PC-9 (cell line): ENCODE data around the gene FOXJ1. TPM values are rescaled to one million over a fixed set of nuclear protein-coding genes. Genes with fewer than 3 reads are reported as not detected.

Experiments
- BruUV-seq: library from RNA; stranded (reverse); fragments of 400-500 nt; replicated peaks from 2 replicates; lab custom pipeline; 2021; lab: Mats Ljungman, UMichigan
- CTCF ChIA-PET: fragments of 300-600 bp; sonication (Branson Sonifier 250); formaldehyde crosslinking; loops from one replicate; lab custom pipeline; 2022; ENCODE audit warnings: antibody characterized with exemption; lab: Charles Lee
- POLR2A ChIA-PET: fragments of 300-600 bp; sonication (Branson Sonifier 250); formaldehyde crosslinking; loops from one replicate; lab custom pipeline; 2022; ENCODE audit warnings: antibody characterized with exemption; ENCODE audit not compliant: unreplicated experiment; lab: Charles Lee
- DNase-seq, 2 experiments: peaks; one replicate each; pipeline versions ENCODE4 v3.0.0 to v3.0.0-alpha.2; 2015 to 2022; ENCODE audit warnings: mixed read lengths in 1 of 2
- H2AFZ ChIP-seq: fragments of 200-600 bp; sonication (generic); 2 replicates; pipeline ENCODE4 v1.8.1; 2017; ENCODE audit warnings: antibody characterized with exemption
- H3F3A ChIP-seq: fragments of 200-600 bp; sonication (generic); 2 replicates; pipeline ENCODE4 v1.8.1; 2017; ENCODE audit warnings: antibody characterized with exemption, mild to moderate bottlenecking, low read depth; ENCODE audit not compliant: insufficient read depth
- H3K27ac ChIP-seq: fragments of 200-600 bp; sonication (generic); 2 replicates; pipeline ENCODE4 v1.6.1; 2016; ENCODE audit warnings: mixed run types
- H3K27me3 ChIP-seq: fragments of 200-600 bp; sonication (generic); 2 replicates; pipeline ENCODE4 v1.6.1; 2016; ENCODE audit warnings: low read depth, mixed run types; ENCODE audit not compliant: insufficient read depth
- H3K36me3 ChIP-seq: fragments of 200-600 bp; sonication (generic); 2 replicates; pipeline ENCODE4 v1.6.1; 2016; ENCODE audit warnings: low read depth, mixed run types
- H3K4me1 ChIP-seq: fragments of 200-600 bp; sonication (generic); replicated peaks from 2 replicates; pipeline ENCODE4 v1.6.1; 2016; ENCODE audit warnings: mixed run types; ENCODE audit not compliant: insufficient read depth
- H3K4me2 ChIP-seq: fragments of 200-600 bp; sonication (generic); 2 replicates; pipeline ENCODE4 v1.6.1; 2017; ENCODE audit warnings: mixed run types
- H3K4me3 ChIP-seq: fragments of 200-600 bp; sonication (generic); 2 replicates; pipeline ENCODE4 v1.6.1; 2016; ENCODE audit warnings: mixed run types
- H3K79me2 ChIP-seq: fragments of 200-600 bp; sonication (generic); 2 replicates; pipeline ENCODE4 v1.6.1; 2017; ENCODE audit warnings: low read depth, mixed run types
- H3K9me2 ChIP-seq: fragments of 200-600 bp; sonication (generic); 2 replicates; pipeline ENCODE4 v1.8.1; 2017; ENCODE audit warnings: mild to moderate bottlenecking; ENCODE audit not compliant: insufficient read depth
- H3K9me3 ChIP-seq: fragments of 200-600 bp; sonication (generic); 2 replicates; pipeline ENCODE4 v1.8.1; 2016; ENCODE audit warnings: low read depth; ENCODE audit not compliant: insufficient read depth
- H4K20me1 ChIP-seq: fragments of 200-600 bp; sonication (generic); 2 replicates; pipeline ENCODE4 v1.8.1; 2017; ENCODE audit not compliant: insufficient read depth
- EZH2 ChIP-seq: fragments of 200-600 bp; sonication (generic); IDR thresholded peaks from 2 replicates; pipeline ENCODE4 v1.8.0; 2017; ENCODE audit warnings: antibody characterized with exemption, low read depth
- intact Hi-C: fragments of 100-400 bp; cut with micrococcal nuclease; formaldehyde crosslinking; loops from one replicate; pipeline ENCODE4 v1.10.0; 2022; ENCODE audit not compliant: unreplicated experiment
- total RNA-seq: library from RNA; stranded (reverse); gene quantifications from 2 replicates; pipeline ENCODE4 v1.2.3, GENCODE V29; 2021
- TF ChIP-seq, protein P1 (sequence below): fragments of 200-600 bp; sonication (generic); conservative IDR thresholded peaks from 2 replicates; pipeline ENCODE4 v1.6.1; 2017; ENCODE audit warnings: mixed run types, antibody characterized with exemption, mild to moderate bottlenecking, moderate library complexity

FOXJ1 gene
- total RNA-seq, 1 experiment from 2014 or later: 23.7 TPM

DNA sequence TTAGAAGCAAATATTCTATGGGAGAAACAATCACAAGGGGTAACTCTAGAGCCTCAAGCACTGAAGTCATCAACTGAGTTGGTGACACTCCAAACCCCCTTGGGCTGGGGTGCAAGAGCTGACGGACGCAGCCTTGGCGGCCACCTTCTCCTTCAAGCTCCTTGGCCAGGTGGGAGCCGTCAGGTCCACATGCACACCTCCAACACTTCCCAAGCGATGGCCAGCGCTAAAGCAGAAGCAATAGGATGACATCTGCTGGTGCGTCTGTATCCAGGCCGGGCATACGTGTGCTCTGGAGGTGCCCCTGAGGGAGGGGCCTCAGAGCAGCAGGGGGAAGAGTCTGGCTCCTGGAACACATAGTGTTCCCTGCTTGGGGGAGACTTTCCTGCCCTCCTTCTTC, 12.2 kb upstream of the FOXJ1 start:
- H3K36me3 ChIP-seq: no peaks in the 10 kb centered on the region
- H3K9me2 ChIP-seq: no peaks in the 10 kb centered on the region
- no peaks in the 10 kb centered on the region for H3F3A ChIP-seq
- H3K4me1 ChIP-seq: no peaks in the 10 kb centered on the region
- no peak overlapping the region for H3K27ac ChIP-seq
- no TSS peak for BruUV-seq
- DNase-seq: no peak
- no peaks in the 10 kb centered on the region for H3K27me3 ChIP-seq
- TF ChIP-seq, protein P1, sequence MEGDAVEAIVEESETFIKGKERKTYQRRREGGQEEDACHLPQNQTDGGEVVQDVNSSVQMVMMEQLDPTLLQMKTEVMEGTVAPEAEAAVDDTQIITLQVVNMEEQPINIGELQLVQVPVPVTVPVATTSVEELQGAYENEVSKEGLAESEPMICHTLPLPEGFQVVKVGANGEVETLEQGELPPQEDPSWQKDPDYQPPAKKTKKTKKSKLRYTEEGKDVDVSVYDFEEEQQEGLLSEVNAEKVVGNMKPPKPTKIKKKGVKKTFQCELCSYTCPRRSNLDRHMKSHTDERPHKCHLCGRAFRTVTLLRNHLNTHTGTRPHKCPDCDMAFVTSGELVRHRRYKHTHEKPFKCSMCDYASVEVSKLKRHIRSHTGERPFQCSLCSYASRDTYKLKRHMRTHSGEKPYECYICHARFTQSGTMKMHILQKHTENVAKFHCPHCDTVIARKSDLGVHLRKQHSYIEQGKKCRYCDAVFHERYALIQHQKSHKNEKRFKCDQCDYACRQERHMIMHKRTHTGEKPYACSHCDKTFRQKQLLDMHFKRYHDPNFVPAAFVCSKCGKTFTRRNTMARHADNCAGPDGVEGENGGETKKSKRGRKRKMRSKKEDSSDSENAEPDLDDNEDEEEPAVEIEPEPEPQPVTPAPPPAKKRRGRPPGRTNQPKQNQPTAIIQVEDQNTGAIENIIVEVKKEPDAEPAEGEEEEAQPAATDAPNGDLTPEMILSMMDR: no peak
- TF ChIP-seq EZH2: no peak
- ChIA-PET POLR2A (no interaction called here), CTCF (no interaction called here)
- no peaks in the 10 kb centered on the region for H3K79me2 ChIP-seq
- H2AFZ ChIP-seq: no peak overlapping the region
- intact Hi-C loops: no loop called here
- H3K9me3 ChIP-seq: no peaks in the 10 kb centered on the region
- H3K4me2 ChIP-seq: no peak overlapping the region
- H4K20me1 ChIP-seq: no peaks in the 10 kb centered on the region
- no peak overlapping the region for H3K4me3 ChIP-seq

DNA sequence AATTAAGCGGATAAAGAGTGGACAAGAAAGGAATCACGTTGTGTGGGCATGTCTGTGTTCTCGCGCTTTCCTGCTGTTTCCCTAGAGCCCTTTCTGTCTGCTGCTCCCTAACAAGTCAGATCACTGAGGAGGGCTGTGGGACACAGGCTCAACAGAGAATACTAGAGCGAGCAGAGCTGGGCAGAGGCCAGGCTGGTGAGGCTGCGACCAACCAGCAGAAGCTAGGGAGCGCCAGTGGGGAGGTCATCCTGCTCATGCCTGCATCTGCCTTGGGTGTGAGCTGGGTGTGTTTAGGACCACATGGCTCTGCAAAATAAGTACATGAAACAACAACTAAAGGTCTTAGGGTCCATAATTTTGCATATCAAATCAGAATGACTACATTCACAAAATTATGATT, 11.5 kb upstream of the FOXJ1 start:
- ChIA-PET CTCF (no interaction called here), POLR2A (no interaction called here)
- intact Hi-C loops: no loop called here
- Histone ChIP-seq H3K4me3 (no peak overlapping the region), H3K36me3 (no peaks in the 10 kb centered on the region), H3F3A (no peaks in the 10 kb centered on the region), H3K4me1 (no peaks in the 10 kb centered on the region), H3K27me3 (no peaks in the 10 kb centered on the region), H4K20me1 (no peaks in the 10 kb centered on the region), H3K79me2 (no peaks in the 10 kb centered on the region), H3K27ac (no peak overlapping the region), H2AFZ (no peak overlapping the region), H3K4me2 (no peak overlapping the region), H3K9me3 (no peaks in the 10 kb centered on the region), H3K9me2 (no peaks in the 10 kb centered on the region)
- DNase-seq: no peak
- TF ChIP-seq, protein P1: no peak
- no peak for TF ChIP-seq EZH2
- BruUV-seq: no TSS peak

DNA sequence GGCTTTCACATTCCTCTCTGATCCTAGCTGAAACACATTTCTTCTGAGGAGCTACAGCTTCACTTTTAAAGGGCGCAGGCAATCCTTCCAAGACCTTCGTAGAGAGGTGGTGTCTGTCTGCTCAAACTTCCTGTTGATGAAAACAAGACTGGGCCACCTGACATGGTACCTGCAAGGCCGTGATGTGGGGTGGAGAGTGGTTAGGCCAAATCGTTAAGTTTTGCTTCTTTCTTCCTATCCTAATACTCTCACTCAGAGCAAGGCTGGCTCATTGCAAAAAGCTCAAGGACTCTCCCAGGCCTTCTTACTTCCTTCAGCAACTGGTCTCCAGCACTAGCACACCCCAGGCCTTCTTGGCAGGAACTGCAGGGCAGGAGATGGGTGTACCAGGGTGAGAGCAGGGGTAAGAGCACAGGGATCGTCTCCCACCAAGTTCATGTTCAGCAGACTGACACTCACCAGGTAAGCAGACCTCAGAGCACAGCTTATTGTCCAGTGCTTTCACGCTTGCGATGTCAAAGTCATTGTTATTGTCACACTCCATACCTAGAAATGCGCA, 10.9 kb upstream of the FOXJ1 start:
- Histone ChIP-seq H2AFZ (no peak overlapping the region), H3K79me2 (no peaks in the 10 kb centered on the region), H3K27ac (no peak overlapping the region), H3K4me1 (no peaks in the 10 kb centered on the region), H3K4me3 (no peak overlapping the region), H3F3A (no peaks in the 10 kb centered on the region), H3K4me2 (no peak overlapping the region), H3K36me3 (no peaks in the 10 kb centered on the region), H4K20me1 (no peaks in the 10 kb centered on the region), H3K9me3 (no peaks in the 10 kb centered on the region), H3K27me3 (no peaks in the 10 kb centered on the region), H3K9me2 (no peaks in the 10 kb centered on the region)
- no peak for DNase-seq
- TF ChIP-seq, protein P1: no peak
- TF ChIP-seq EZH2: no peak
- POLR2A ChIA-PET: interaction anchor here (0.6 kb wide), 1 partner anchor 72 kb away, joined by 3 read pairs; no protein-coding TSS in a partner anchor
- CTCF ChIA-PET: interaction anchor here (0.6 kb wide), 1 partner anchor 128 kb away, joined by 4 read pairs; no protein-coding TSS in a partner anchor
- BruUV-seq: no TSS peak
- intact Hi-C loops: no loop called here
